ENCODE data around the gene OR8J1.

DNA sequence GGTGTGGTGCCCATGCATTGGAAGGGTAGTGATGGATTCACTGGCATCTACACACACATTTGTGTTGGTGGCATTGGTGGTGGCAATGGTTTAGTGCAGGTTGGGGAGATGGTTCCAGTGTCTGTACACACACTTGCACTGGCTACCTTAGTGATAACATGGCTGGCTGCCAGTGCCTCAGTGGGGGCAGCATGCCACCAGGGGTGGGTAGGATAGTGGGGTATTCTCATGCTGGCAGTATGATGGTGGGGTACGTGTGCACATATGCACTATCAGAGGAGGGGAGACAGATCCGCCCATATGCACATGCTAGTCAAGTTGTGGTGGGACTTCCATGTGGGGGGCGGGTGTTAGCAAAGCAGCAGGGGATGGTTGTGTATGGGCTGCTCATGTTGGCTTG is 46.3 kb upstream of the OR8J1 start:
- TF ChIP-seq, protein P1, sequence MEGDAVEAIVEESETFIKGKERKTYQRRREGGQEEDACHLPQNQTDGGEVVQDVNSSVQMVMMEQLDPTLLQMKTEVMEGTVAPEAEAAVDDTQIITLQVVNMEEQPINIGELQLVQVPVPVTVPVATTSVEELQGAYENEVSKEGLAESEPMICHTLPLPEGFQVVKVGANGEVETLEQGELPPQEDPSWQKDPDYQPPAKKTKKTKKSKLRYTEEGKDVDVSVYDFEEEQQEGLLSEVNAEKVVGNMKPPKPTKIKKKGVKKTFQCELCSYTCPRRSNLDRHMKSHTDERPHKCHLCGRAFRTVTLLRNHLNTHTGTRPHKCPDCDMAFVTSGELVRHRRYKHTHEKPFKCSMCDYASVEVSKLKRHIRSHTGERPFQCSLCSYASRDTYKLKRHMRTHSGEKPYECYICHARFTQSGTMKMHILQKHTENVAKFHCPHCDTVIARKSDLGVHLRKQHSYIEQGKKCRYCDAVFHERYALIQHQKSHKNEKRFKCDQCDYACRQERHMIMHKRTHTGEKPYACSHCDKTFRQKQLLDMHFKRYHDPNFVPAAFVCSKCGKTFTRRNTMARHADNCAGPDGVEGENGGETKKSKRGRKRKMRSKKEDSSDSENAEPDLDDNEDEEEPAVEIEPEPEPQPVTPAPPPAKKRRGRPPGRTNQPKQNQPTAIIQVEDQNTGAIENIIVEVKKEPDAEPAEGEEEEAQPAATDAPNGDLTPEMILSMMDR (IDR thresholded peaks at IDR 0.05; ENCODE audit: low read depth, low read length): no peak
- no peak for TF ChIP-seq POLR2A (IDR thresholded peaks at IDR 0.05; ENCODE audit: extremely low read depth, insufficient read length)
- TF ChIP-seq, protein P2, sequence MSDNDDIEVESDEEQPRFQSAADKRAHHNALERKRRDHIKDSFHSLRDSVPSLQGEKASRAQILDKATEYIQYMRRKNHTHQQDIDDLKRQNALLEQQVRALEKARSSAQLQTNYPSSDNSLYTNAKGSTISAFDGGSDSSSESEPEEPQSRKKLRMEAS (IDR thresholded peaks at IDR 0.05; ENCODE audit: low read depth, low read length): no peak

Measured in NB4 (cell line).